PC-9 (cell line): Measurements from ENCODE around the gene TRIP10. TPM values are rescaled to one million over a fixed set of nuclear protein-coding genes. Genes with fewer than 3 reads are reported as not detected.

Experiments used
- BruUV-seq: library from RNA; stranded (reverse); fragments of 400-500 nt; replicated peaks from 2 replicates; lab custom pipeline; 2021; lab: Mats Ljungman, UMichigan
- CTCF ChIA-PET: fragments of 300-600 bp; sonication (Branson Sonifier 250); formaldehyde crosslinking; loops from one replicate; lab custom pipeline; 2022; ENCODE audit warnings: antibody characterized with exemption; lab: Charles Lee
- POLR2A ChIA-PET: fragments of 300-600 bp; sonication (Branson Sonifier 250); formaldehyde crosslinking; loops from one replicate; lab custom pipeline; 2022; ENCODE audit warnings: antibody characterized with exemption; ENCODE audit not compliant: unreplicated experiment; lab: Charles Lee
- DNase-seq, 2 experiments: peaks; one replicate each; pipeline versions ENCODE4 v3.0.0 to v3.0.0-alpha.2; 2015 to 2022; ENCODE audit warnings: mixed read lengths in 1 of 2
- H2AFZ ChIP-seq: fragments of 200-600 bp; sonication (generic); 2 replicates; pipeline ENCODE4 v1.8.1; 2017; ENCODE audit warnings: antibody characterized with exemption
- H3F3A ChIP-seq: fragments of 200-600 bp; sonication (generic); 2 replicates; pipeline ENCODE4 v1.8.1; 2017; ENCODE audit warnings: antibody characterized with exemption, mild to moderate bottlenecking, low read depth; ENCODE audit not compliant: insufficient read depth
- H3K27ac ChIP-seq: fragments of 200-600 bp; sonication (generic); 2 replicates; pipeline ENCODE4 v1.6.1; 2016; ENCODE audit warnings: mixed run types
- H3K27me3 ChIP-seq: fragments of 200-600 bp; sonication (generic); 2 replicates; pipeline ENCODE4 v1.6.1; 2016; ENCODE audit warnings: low read depth, mixed run types; ENCODE audit not compliant: insufficient read depth
- H3K36me3 ChIP-seq: fragments of 200-600 bp; sonication (generic); 2 replicates; pipeline ENCODE4 v1.6.1; 2016; ENCODE audit warnings: low read depth, mixed run types
- H3K4me1 ChIP-seq: fragments of 200-600 bp; sonication (generic); replicated peaks from 2 replicates; pipeline ENCODE4 v1.6.1; 2016; ENCODE audit warnings: mixed run types; ENCODE audit not compliant: insufficient read depth
- H3K4me2 ChIP-seq: fragments of 200-600 bp; sonication (generic); 2 replicates; pipeline ENCODE4 v1.6.1; 2017; ENCODE audit warnings: mixed run types
- H3K4me3 ChIP-seq: fragments of 200-600 bp; sonication (generic); 2 replicates; pipeline ENCODE4 v1.6.1; 2016; ENCODE audit warnings: mixed run types
- H3K79me2 ChIP-seq: fragments of 200-600 bp; sonication (generic); 2 replicates; pipeline ENCODE4 v1.6.1; 2017; ENCODE audit warnings: low read depth, mixed run types
- H3K9me2 ChIP-seq: fragments of 200-600 bp; sonication (generic); 2 replicates; pipeline ENCODE4 v1.8.1; 2017; ENCODE audit warnings: mild to moderate bottlenecking; ENCODE audit not compliant: insufficient read depth
- H3K9me3 ChIP-seq: fragments of 200-600 bp; sonication (generic); 2 replicates; pipeline ENCODE4 v1.8.1; 2016; ENCODE audit warnings: low read depth; ENCODE audit not compliant: insufficient read depth
- H4K20me1 ChIP-seq: fragments of 200-600 bp; sonication (generic); 2 replicates; pipeline ENCODE4 v1.8.1; 2017; ENCODE audit not compliant: insufficient read depth
- EZH2 ChIP-seq: fragments of 200-600 bp; sonication (generic); IDR thresholded peaks from 2 replicates; pipeline ENCODE4 v1.8.0; 2017; ENCODE audit warnings: antibody characterized with exemption, low read depth
- intact Hi-C: fragments of 100-400 bp; cut with micrococcal nuclease; formaldehyde crosslinking; loops from one replicate; pipeline ENCODE4 v1.10.0; 2022; ENCODE audit not compliant: unreplicated experiment
- total RNA-seq: library from RNA; stranded (reverse); gene quantifications from 2 replicates; pipeline ENCODE4 v1.2.3, GENCODE V29; 2021
- TF ChIP-seq, protein P1 (sequence below): fragments of 200-600 bp; sonication (generic); conservative IDR thresholded peaks from 2 replicates; pipeline ENCODE4 v1.6.1; 2017; ENCODE audit warnings: mixed run types, antibody characterized with exemption, mild to moderate bottlenecking, moderate library complexity

TRIP10 gene
- total RNA-seq, 1 experiment from 2014 or later, result 84.3 TPM

DNA sequence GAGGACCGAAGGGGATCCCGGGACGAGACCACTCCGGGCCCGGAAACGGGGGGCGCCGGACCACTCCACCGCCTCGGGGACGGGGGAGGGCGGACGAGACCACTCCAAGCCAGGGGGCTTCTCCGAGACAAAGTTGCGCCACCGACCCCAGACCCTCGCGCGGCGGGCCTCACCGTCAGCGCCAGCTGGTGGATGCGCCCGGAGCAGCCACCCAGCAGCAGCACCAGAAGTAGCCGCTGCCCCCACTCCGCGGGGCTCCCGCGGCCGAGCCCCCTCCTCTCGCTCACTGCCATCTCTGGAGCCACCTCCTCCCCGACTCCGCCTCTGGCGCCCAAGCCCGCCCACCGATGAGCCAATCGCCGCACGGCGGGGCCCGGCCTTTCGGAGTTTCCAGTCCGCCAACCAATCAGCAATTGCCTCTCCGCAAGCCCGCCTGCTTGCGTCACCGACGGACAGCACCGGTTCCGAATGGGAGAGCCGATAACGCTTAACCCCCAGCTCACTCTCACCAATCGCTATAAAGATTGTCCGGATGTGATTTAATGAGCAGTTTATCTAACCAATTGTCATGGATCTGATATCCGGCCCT lies 2.1 kb upstream of the TRIP10 start, which contains the start of gene GPR108:
TSS of gene GPR108 (minus strand) at position 297 of the 589 bp plus-strand sequence. CDS start at position 293, 4 bp downstream.
- peaks cover 37% of the 10 kb centered on the region for H3F3A ChIP-seq
- peak; percentile 96 to 98 for DNase-seq
- 0 out of 2 replicates have a peak, but pooled peaks cover 5% of the 10 kb centered on the region for H4K20me1 ChIP-seq
- no peaks in the 10 kb centered on the region for H3K27me3 ChIP-seq
- peaks cover 41% of the 10 kb centered on the region for H3K79me2 ChIP-seq
- H3K4me2 ChIP-seq, result peak within 1 kb of the TSS; percentile 79
- POLR2A ChIA-PET, result interaction anchor here (0.5 to 1.8 kb wide), 4 partner anchors 16 to 214 kb away, joined by 3 to 8 read pairs (median 4); partner anchors contain the start of genes C3 and TNFSF9
- peak within 1 kb of the TSS; percentile 81 for H3K27ac ChIP-seq
- CTCF ChIA-PET, result interaction anchor here (0.8 to 1.1 kb wide), 2 partner anchors 64 to 753 kb away, joined by 3 read pairs; no protein-coding TSS in a partner anchor
- peak within 1 kb of the TSS; percentile 82 for H3K4me3 ChIP-seq
- H3K9me2 ChIP-seq, result no peaks in the 10 kb centered on the region
- intact Hi-C loops, result loop anchor here (5.0 kb wide), 2 partner anchors 275 to 610 kb away; partner anchors contain the start of gene CRB3
- peak within 1 kb of the TSS; percentile 76 for H2AFZ ChIP-seq
- H3K4me1 ChIP-seq, result peaks cover 27% of the 10 kb centered on the region
- BruUV-seq, result no TSS peak
- H3K9me3 ChIP-seq, result no peaks in the 10 kb centered on the region
- no peaks in the 10 kb centered on the region for H3K36me3 ChIP-seq
- TF ChIP-seq, protein P1, sequence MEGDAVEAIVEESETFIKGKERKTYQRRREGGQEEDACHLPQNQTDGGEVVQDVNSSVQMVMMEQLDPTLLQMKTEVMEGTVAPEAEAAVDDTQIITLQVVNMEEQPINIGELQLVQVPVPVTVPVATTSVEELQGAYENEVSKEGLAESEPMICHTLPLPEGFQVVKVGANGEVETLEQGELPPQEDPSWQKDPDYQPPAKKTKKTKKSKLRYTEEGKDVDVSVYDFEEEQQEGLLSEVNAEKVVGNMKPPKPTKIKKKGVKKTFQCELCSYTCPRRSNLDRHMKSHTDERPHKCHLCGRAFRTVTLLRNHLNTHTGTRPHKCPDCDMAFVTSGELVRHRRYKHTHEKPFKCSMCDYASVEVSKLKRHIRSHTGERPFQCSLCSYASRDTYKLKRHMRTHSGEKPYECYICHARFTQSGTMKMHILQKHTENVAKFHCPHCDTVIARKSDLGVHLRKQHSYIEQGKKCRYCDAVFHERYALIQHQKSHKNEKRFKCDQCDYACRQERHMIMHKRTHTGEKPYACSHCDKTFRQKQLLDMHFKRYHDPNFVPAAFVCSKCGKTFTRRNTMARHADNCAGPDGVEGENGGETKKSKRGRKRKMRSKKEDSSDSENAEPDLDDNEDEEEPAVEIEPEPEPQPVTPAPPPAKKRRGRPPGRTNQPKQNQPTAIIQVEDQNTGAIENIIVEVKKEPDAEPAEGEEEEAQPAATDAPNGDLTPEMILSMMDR, result no peak
- no peak for TF ChIP-seq EZH2

- H3K27me3 ChIP-seq, result no peaks in the 10 kb centered on the region
- no peaks in the 10 kb centered on the region for H3K9me2 ChIP-seq
- CTCF ChIA-PET, result interaction anchor here (0.5 to 1.1 kb wide), 5 partner anchors 63 to 929 kb away, joined by 3 to 7 read pairs (median 3); no protein-coding TSS in a partner anchor
- 0 out of 2 replicates have a peak, but pooled peaks cover 5% of the 10 kb centered on the region for H4K20me1 ChIP-seq
- peaks cover 34% of the 10 kb centered on the region for H3K4me1 ChIP-seq
- H3K4me3 ChIP-seq, result peak overlapping the region; percentile 45; the same call in 1 of the 2 replicates
- peaks cover 43% of the 10 kb centered on the region for H3F3A ChIP-seq
- peak overlapping the region; percentile 72 for H3K4me2 ChIP-seq
- H2AFZ ChIP-seq, result 0 out of 2 replicates have a peak overlapping the region, but pooled peaks have one; percentile 49
- H3K79me2 ChIP-seq, result peaks cover 49% of the 10 kb centered on the region
- BruUV-seq, result no TSS peak
- POLR2A ChIA-PET, result interaction anchor here (0.7 to 1.8 kb wide), 4 partner anchors 10 to 215 kb away, joined by 3 to 8 read pairs (median 4); partner anchors contain the start of gene C3
- peak; percentile 52 to 65 for DNase-seq
- no peaks in the 10 kb centered on the region for H3K36me3 ChIP-seq
- H3K27ac ChIP-seq, result peak overlapping the region; percentile 52
- no peaks in the 10 kb centered on the region for H3K9me3 ChIP-seq
- TF ChIP-seq, protein P1, result peak; percentile 72
- no peak for TF ChIP-seq EZH2
- intact Hi-C loops, result loop anchor here (1.0 to 5.0 kb wide), 4 partner anchors 29 to 611 kb away; partner anchors contain the start of genes CRB3 and SH2D3A
Measured at GRCh38 chr19:6737873-6738786, 1.4 kb upstream of the TRIP10 start.
